AG04449 (cell line): ENCODE results near the gene PRMT7.

Source experiments
- CTCF ChIA-PET: fragments of 350-600 bp; formaldehyde crosslinking; extraction: SDS; loops from one replicate; lab custom pipeline; 2021; ENCODE audit warnings: antibody characterized with exemption; lab: Yijun Ruan, JAX
- POLR2A ChIA-PET: fragments of 400-600, 350-600 bp; formaldehyde crosslinking; extraction: SDS; loops from one replicate; lab custom pipeline; 2020; ENCODE audit warnings: antibody characterized with exemption, inconsistent platforms; lab: Yijun Ruan, JAX
- DNase-seq: peaks from one replicate; pipeline ENCODE4 v3.0.0-alpha.2; 2010; ENCODE audit warnings: low read depth, low spot score
- H3K4me3 ChIP-seq: 2 replicates; pipeline ENCODE4 v1.5.1; 2011; ENCODE audit warnings: low read depth, mild to moderate bottlenecking, control low read depth, low read length
- CTCF ChIP-seq: IDR thresholded peaks from one replicate; pipeline ENCODE4 v1.5.1; 2011; ENCODE audit warnings: mild to moderate bottlenecking, moderate library complexity, low read length, control low read depth, inconsistent platforms; ENCODE audit not compliant: insufficient read depth; ENCODE audit errors: missing control alignments

PRMT7 gene

GRCh38 chr16:68347605-68348004, 36.8 kb downstream of the PRMT7 start:
- ChIA-PET CTCF (no interaction called here), POLR2A (no interaction called here)
- no peak for DNase-seq
- TF ChIP-seq CTCF = no peak
- no peak overlapping the region for H3K4me3 ChIP-seq

GRCh38 chr16:68348639-68349445, 38.0 kb downstream of the PRMT7 start:
- TF ChIP-seq CTCF = no peak
- H3K4me3 ChIP-seq = no peak overlapping the region
- CTCF ChIA-PET = interaction anchor here (0.9 to 1.2 kb wide), 2 partner anchors 15 to 85 kb away, joined by 3 read pairs; no protein-coding TSS in a partner anchor
- POLR2A ChIA-PET = no interaction called here
- DNase-seq = no peak

- POLR2A ChIA-PET = no interaction called here
- no peak for DNase-seq
- H3K4me3 ChIP-seq = no peak overlapping the region
- CTCF ChIA-PET = interaction anchor here (1.2 kb wide), 1 partner anchor 13 kb away, joined by 3 read pairs; no protein-coding TSS in a partner anchor
- no peak for TF ChIP-seq CTCF
Measured at GRCh38 chr16:68349838-68350410, 39.1 kb downstream of the PRMT7 start.

GRCh38 chr16:68350813-68351350, 40.1 kb downstream of the PRMT7 start:
- POLR2A ChIA-PET = no interaction called here
- CTCF ChIA-PET = interaction anchor here (0.6 kb wide), 1 partner anchor 14 kb away, joined by 3 read pairs; no protein-coding TSS in a partner anchor
- no peak for TF ChIP-seq CTCF
- no peak for DNase-seq
- no peak overlapping the region for H3K4me3 ChIP-seq

- ChIA-PET CTCF (interaction anchor here (0.6 kb wide), 1 partner anchor 15 kb away, joined by 3 read pairs; no protein-coding TSS in a partner anchor), POLR2A (no interaction called here)
- DNase-seq = no peak
- no peak overlapping the region for H3K4me3 ChIP-seq
- TF ChIP-seq CTCF = no peak
Measured at GRCh38 chr16:68351463-68351862, 40.6 kb downstream of the PRMT7 start.

GRCh38 chr16:68351991-68352431, 41.2 kb downstream of the PRMT7 start:
- DNase-seq = no peak
- ChIA-PET POLR2A (no interaction called here), CTCF (interaction anchor here (0.8 kb wide), 1 partner anchor 24 kb away, joined by 5 read pairs; no protein-coding TSS in a partner anchor)
- H3K4me3 ChIP-seq = no peak overlapping the region
- TF ChIP-seq CTCF = no peak
